Renal cortical epithelial cell (primary cell): ENCODE data around the gene USP32. TPM values are rescaled to one million over a fixed set of nuclear protein-coding genes. Genes with fewer than 3 reads are reported as not detected.
"Not testable (repeated sequence)": the region's sequence is repeated elsewhere in the genome, so short reads cannot be mapped to it uniquely, and the experiment has no call there.

Experiments used
- DNase-seq: peaks from one replicate; pipeline ENCODE4 v3.0.0-alpha.2; 2011; ENCODE audit warnings: low read depth
- total RNA-seq: library from RNA; depleted of rRNA; stranded (reverse); fragments of >200 nt; gene quantifications from 2 replicates; pipeline ENCODE4 v1.2.3, GENCODE V29; 2014

Gene USP32
- total RNA-seq, 1 donor from 2014 or later: 92.6 TPM

DNA sequence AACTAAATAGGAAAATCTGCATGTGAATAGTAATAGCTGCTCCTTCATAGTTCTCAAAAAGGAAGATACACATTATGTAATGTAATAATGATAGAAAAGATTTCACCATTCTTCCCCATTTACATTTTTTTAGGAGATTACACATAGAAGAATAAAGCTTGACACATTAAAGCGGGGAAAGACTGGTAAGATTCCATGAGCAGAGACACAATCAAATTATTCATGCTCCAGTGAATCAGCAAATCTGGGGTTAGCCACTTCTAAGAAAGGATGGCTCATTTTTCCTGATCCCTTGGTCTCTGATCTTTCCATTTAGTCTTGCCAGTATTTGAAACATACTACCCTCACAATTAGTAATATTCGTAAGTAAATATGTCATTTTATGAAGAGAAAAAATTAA is 160.2 kb downstream of the USP32 start:
- DNase-seq: peak; percentile 50

DNA sequence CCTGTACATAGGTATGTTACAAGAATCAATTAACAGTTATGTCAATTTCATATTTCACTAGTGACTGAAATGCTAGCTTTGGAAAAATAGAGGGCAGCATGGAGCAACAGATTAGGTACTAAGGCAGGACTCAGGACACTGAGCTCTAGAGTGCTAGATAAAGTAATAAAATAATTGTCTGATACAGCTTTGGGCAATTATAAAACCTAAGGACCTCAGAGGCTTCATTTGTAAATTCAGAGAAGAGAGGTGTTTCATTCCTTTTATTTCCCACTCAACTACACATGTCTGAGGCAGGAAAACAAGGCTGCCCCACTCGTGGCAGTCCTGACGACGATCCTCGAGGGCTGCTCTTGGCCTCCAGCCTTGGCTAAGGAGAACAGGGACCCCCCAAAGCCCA is 160.7 kb downstream of the USP32 start:
- DNase-seq: peak; percentile 29

DNA sequence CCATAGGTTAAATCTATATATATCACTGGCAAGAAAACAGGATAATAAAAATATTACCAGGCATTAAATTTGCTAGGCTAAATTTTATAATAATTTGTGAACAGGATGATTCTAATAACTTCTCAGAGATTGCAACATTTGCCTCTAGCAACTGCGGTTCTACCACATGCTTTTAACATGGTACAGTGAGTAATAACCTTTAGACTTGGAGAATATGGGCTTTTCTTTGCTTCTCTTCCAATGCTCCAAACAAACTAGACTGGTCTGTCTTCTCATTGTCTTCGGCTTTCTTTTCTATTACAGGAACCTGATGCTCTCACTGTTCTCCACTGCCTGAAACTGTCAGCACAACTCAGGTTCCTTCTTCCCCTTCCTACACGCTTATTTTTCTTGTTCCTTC is 161.6 kb downstream of the USP32 start:
- DNase-seq: peak; percentile 41

DNA sequence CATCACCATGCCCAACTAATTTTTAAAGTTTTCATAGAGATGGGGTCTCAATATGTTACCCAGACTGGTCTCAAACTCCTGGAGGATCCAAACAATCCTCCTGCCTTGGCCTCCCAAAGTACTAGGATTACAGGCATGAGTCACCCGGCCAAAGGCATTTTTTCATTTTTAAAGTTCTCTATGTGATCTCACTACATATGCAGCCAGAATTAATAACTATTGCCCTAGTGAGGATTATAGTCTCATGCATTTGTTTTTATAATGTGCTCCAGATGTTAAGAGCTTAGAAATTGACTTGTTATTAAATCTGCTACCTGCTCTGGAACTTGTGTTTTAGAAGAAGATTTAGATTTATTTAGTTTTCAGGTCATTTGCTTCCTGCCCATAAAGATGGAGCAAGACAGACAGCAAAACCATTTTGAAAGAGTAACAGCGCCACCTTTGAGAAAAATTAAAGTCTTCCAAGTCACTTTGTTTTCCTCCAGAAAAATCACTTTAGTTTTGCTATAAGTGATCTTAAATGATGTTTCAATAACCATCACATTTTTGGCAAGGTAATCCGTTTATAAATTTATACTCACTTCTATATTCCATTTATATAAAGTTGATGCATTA is 162.6 kb downstream of the USP32 start:
- no peak for DNase-seq

DNA sequence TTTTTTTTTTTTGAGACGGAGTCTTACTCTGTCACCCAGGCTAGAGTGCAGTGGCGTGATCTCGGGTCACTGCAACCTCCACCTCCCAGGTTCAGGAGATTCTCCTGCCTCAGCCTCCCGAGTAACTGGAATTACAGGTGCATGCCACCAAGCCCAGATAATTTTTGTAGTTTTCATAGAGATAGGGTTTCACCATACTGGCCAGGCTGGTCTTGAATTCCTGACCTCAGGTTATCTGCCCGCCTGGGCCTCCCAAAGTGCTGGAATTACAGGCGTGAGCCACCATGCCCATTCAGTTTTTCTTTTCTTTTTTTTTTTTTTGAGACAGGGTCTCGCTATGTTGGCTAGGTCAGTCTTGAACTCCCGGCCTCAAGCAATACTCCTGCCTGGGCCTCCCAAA is 164.7 kb downstream of the USP32 start:
- DNase-seq: not testable (repeated sequence)

DNA sequence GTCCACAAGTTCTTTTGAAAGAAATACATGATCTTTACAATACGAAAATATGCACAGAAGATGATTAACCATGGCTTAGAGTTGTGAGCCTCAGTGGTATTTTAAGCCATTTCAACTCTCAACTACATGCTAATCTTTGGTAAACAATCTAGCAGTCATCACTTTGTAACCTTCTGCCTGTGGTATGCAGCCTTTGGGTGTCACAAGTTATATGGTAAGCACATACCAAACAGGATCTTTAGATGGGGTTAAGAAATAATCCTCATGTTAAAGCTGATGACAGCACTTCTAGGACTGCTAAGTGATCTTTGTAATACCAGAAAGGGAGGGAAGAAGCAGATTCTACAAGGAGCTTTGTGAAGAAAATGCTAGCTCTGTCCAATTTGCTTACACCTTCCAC is 167.9 kb downstream of the USP32 start:
- DNase-seq: no peak

DNA sequence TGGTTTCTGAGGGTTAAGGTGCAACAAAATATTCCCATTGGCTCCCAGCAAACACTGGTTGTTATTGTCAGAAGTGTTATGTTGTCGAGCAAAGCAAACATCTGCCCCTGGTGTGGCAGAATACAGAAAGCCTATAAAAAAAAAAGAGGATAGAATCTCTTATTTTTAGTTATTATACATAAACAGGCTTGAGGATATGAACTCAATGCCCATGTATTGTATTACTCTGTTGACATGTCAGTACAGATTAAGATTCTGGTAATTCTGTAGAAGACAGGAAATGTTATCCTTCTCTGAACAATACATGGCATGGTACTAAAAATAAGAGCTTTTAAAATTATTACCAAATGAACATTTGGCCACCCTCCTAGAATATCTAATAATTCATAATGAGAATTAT is 168.5 kb downstream of the USP32 start:
- DNase-seq: no peak

DNA sequence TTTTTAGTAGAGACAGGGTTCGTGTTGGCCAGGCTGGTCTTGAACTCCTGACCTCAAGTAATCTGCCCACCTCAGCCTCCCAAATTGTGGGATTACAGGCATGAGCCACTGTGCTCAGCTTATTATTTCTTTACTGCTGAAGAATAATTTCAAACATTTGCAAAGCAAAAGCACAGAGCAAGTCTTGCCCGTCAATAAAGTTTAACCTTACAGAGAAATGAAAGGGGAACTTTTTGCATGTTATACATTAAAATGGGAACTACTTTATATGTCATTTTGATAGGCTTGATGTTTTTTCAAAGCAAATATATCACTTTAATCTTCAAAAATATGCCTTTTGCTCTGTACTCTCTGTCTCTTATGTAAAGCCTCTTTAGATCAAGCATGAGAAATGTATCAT is 173.2 kb downstream of the USP32 start:
- not testable (repeated sequence) for DNase-seq

DNA sequence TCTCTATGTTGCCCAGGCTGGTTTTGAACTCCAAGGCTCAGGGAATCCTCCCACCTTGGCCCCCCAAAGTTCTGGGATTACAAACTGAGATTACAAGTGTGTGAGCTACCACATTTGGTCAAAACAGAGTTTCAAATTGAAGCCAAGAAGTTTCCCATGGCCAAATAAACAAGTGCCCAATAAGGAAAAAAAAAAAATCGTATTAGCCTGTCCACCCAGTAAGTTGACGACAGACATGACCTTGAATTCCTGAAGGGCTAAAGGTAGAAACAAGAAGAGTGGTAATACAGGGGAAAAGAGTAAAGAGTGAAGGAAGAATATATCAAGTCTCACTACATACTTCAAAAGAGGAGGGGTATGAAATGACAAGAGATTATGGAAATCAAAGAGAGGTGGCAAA is 176.0 kb downstream of the USP32 start:
- DNase-seq: not testable (repeated sequence)

DNA sequence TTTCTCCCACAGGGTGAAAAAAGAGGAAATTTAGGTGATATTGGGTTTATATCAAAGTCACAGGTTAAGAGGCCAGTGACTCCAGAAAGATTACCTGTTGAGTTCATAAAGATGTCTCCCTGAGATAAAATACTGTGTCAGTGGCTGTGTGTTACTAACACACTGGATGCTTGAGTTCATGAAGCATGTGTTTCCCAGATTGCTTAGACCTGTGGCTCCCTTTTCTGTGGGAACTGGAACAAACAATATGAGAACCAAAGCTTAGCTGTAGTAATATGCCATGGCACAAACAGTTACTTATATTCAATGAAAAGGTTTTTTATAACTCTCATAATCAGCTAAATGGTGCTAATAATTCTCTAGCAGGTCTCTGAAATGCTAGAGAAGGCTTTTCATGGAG is 180.7 kb downstream of the USP32 start:
- not testable (repeated sequence) for DNase-seq

DNA sequence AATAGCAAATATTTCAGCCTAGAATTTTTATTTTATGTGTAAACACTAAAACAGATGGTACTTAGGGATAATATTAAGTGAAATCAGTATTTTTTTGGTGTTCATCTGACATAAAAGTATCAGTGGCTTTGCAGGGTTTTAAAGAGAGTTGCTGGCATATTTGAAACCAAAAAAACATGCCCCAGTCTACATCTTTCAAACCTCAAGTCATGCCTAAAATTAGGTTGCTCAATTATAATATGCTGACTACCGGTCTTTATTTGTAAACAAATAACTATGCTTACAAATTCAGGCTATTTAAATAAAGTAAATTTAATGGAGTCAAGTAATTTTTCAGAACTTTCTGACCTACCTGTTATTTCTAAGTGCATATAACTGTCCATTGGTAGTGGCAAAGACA is 183.6 kb downstream of the USP32 start:
- not testable (repeated sequence) for DNase-seq

DNA sequence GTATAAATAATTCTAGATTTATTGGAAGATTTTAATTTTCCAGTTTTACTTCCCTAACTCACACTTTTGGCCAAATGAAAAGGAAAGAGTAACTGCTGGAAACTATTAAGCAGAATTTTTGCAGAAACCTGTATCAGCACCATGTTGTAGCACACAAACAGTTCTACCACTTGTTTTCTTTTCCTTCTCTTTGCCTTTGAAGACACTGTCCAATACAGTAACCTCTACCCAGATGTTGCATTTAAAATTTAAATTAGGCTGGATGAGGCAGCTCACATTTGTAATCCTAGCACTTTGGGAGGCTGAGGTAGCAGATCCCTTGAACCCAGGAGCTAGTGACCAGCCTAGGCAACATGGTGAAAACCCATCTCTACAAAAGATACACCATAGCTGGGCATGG is 186.2 kb downstream of the USP32 start:
- DNase-seq: not testable (repeated sequence)

DNA sequence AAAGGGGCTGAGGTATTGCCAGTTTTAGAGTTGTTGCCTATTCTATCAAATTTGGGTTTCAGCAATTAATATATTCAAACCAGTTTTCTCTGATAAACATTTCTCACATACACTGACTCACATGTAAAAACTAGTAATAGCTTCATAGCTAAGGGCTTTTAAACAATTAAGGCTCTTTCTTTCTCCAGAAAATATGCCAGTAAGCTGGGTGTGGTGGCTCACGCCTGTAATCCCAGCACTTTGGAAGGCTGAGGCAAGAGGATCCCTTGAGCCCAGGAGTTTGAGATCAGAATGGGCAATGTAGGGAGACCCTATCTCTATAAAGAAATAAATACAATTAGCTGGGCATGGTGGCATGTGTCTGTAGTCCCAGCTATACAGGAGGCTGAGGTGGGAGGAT is 193.3 kb downstream of the USP32 start:
- DNase-seq: not testable (repeated sequence)

DNA sequence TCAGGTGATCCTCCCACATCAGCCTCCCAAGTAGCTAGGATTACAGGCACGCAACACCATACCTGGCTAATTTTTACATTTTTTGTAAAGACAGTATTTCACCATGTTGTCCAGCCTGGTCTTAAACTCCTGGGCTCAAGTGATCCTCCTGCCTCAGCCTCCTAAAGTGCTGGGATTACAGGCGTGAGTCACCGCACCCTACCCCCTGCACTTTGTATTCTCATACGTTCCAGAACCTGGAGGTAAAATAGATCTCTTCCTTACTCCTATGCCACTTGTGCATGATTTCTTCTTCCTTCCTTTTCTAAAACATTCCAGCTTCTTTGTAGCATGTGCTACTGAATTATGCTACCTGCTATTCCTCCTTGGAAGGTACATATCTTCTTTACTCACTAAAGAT is 197.8 kb downstream of the USP32 start:
- DNase-seq: not testable (repeated sequence)

DNA sequence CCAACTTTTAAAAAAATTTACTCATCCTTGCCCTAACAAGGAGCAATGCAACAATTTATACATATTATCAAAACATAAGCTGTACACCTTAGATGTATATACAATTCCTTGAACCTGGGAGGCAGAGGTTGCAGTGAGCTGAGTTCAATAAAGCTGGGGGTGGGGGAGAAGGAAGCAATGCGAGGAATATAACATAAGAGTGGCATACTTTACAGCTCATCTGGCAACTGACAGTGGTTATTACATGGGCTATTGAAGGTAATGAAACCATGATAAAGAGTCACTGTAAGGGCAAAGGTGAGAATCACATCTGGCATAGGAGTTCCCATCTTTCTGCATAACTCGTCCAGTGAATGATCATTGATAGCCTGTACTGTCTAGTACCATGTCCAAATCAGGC is 198.5 kb downstream of the USP32 start:
- no peak for DNase-seq

DNA sequence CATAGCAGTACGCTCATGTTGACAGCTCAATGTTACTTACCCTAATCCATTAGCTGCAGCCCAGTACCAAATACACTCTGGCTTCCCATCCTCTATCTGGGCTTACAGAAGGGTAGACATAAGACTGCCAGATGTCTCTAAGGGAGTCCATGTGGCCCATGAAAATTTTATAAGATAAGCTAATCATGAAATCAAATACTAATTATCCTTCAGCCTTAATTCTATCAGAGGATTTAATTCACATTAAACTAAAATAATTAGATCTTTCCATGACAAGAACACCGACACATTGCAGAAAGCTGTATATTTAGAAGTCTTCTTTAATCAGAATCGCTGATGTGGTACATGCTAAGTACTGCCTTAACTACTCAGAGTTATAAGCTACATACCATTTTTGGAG is 198.9 kb downstream of the USP32 start:
- not testable (repeated sequence) for DNase-seq

DNA sequence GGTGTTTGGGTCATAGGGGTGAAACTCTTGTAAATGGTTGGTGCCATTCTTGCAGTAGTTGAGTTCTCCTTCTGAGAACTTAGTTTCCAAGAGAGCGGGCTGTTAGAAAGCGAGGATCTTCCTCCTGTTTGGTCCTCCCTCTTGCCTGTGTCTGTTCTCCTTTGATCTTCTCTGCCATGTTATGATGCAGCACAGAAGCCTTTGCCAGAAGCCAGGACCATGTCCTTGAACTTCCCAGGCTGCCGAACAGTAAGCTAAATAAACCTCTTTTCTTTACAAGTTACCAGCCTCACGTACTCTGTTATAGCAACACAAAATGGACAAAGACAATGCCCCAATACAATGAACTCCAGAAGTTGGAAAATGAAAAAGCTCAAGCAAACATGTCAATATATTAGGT is 201.9 kb downstream of the USP32 start:
- DNase-seq: not testable (repeated sequence)

DNA sequence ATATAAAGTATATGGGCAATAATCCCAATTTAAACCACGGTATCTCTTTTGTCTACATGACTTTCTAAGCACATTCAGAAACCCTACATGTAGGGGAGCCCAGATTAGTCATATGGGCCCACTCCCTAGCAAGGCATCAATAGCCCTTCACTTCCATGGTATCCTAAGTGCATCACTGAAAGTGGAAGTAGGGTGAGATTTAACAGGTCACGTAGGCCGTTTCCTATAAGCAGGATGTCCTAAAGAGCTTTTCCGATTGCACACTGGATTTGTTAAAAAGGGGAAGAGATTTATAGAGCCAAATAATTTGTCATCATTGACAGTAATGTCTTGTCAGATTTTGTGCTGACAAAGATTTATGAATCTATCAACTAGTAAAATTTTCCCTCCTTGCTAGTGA is 203.2 kb downstream of the USP32 start:
- no peak for DNase-seq

DNA sequence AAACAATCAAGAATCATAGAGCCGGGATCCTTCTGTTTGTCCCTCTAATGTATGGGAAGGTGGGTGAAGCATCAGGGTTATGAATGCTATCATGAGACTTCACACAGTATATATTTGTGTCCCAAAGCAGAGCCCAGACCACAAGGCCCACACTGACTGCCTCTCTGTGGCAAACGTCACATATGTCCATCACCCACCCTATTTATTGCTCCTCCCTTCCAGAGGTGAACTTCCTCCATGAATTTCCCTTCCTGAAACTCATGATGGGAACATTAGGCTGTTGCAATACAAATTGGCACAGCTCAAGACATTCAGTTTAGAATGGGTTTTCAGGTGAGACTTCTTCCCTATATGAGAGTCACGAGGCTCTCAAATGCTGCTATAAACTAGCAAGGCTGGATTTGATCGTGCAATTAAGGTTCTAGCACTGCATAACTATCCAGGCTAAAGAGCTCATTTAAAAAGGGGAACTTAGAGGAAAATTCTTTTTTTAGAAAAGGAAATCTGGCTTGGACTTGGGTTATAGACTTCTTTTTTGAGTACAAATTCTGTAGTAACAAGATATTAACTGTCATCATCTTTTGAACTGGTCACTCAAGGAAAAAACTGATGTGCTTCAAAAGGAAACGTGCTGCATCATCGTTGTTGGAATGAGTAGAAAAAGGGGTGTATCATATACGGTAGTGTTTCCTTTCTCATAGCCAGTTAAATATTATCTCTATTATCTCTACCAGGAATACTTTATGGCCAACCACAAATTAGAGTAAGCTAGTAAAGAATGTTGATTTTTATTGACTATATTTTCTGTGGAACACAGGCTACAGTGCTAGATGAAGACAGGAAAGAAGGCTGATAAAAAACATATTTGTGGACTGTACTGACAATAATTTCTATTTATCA is 204.8 kb downstream of the USP32 start:
- DNase-seq: peak; percentile 30

DNA sequence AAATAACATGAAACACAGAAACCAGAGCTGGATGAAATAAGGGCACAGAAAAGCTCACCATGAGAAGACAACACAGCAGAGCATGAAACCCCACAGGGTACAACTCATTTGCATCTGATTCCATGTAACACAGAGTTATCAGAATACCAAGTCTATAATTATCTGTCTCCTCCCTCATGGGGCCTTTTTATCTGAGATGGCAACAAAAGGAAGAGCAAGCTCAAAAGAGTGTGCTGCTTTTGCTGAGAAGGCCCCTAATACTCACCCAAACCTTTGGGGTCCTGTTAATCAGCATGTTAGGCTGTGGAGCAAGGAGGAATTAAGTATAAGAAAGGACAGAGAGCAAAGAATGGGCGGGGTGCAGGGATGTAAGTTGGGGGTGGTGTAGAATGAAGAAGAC is 205.6 kb downstream of the USP32 start:
- not testable (repeated sequence) for DNase-seq

DNA sequence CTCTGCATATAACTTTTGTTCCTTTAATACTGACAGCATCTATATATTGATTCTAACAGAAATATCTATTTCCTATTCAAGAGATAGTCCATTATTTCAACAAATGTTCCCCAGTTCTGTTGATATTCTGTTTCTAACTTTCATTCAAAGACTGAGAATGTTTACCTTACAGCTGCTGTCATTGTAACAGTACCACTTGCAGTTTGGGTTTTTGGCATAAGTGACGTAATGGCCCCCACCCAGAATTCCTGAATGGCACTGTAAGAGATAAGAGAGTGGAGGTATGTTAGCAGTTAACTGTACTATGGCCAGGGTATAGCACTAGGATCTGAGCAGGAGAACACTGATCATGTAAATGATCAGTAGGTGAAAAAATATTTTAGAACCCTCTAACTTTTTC is 211.6 kb downstream of the USP32 start:
- not testable (repeated sequence) for DNase-seq

DNA sequence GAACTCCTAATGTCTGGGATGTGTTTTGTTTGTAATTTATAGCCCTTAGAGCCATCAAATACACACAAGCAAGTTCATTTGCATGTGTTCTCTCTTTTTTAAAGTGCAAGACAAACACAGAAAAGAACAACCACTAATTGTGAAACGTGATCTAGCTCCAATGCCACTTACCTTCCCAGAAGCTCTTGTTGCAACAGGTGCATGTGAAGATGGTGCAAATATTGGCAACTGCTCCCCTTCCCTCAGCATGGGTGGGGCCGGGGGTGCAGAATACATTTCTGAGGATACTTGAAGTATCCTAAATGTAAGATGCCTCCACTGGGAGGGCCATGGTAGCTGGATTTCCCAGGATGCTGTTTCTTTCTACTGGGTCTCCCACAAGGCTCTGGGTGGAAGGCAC is 213.8 kb downstream of the USP32 start:
- DNase-seq: not testable (repeated sequence)

DNA sequence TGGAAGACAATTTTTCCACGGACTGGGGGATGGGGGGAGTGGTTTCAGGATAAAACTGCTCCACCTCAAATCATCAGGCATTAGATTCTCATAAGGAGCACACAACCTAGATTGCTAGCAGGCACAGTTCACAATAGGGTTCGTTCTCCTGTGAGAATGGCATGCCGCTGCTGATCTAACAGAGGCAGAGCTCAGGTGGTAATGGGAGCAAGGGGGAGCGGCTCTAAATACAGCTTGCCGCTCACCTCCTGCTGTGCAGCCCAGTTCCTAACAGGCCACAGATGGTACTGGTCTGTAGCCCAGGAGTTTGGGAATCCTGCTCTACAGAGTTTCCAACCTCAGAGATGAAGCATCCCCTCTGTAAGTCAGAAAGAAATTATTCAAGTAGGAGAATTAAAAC is 215.2 kb downstream of the USP32 start:
- DNase-seq: not testable (repeated sequence)
